GM18873 (cell line): ENCODE results near the gene RFX2.
"Not testable (repeated sequence)": the region's sequence is repeated elsewhere in the genome, so short reads cannot be mapped to it uniquely, and the experiment has no call there.

ENCODE experiments used
- ATAC-seq: cut with Tn5 transposase; IDR thresholded peaks from one replicate; pipeline ENCODE4 v1.9.1; 2021; ENCODE audit warnings: mild to moderate bottlenecking, moderate library complexity, moderate number of reproducible peaks; ENCODE audit not compliant: unreplicated experiment, low FRiP score

The RFX2 gene

GRCh38 chr19:6042776-6043726 lies 67.2 kb downstream of the RFX2 start:
- ATAC-seq: no peak

DNA sequence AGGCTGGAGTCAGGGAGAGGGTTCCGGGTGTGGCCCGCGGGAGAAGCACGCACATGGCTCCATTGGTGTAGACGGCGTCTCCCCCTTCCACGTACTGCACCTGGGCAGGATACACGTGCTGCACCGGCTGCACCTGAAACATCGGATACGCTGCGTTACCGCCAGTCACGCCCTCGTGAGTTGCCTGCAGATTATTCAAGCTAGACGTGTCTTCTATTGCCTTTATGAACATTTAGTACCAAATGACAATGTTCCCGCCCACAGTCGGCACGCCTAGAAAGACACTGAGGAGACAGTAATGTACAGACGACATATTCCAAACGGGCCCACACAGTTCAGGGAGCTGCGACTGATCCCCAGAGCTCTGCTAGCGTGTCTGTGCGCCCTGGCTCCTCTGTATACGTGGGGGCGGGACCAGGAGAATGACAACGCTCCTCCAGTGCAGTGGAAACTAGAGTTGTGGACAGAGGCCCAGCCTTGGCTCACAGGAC lies 68.3 kb downstream of the RFX2 start:
- ATAC-seq: no peak

GRCh38 chr19:6041071-6041470 lies 69.2 kb downstream of the RFX2 start:
- ATAC-seq: no peak

DNA sequence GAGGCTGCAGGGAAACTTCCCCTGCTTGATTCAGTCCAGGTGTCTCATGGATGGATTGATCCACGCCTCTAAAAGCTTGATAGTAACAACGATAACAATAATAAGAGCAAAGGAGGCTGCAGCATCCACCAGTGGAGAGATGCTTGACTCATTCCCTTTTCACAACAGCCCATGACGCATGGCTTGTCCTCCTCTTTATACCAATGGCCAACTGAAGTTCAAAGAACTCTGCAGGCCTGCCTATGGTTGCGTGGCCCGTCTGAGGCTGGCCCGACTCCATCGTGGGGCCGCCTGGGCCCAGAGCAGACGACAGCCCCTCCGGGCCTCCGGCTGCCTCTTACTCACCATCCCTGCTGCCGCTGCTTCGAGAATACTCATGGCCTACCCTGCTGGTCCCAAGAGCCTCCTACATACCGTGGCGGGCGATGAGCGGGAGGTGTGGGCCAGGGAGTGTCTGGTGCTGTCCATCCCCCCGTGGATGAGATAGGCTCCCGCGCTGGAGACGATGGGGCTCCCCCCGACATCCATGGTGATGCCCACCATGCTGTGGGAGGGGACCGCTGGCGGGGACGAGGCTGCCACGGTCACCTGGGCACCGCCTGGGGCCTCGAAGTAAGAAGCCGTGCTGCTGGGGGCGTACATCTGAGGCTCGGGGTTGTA lies 70.6 kb downstream of the RFX2 start:
- no peak for ATAC-seq

DNA sequence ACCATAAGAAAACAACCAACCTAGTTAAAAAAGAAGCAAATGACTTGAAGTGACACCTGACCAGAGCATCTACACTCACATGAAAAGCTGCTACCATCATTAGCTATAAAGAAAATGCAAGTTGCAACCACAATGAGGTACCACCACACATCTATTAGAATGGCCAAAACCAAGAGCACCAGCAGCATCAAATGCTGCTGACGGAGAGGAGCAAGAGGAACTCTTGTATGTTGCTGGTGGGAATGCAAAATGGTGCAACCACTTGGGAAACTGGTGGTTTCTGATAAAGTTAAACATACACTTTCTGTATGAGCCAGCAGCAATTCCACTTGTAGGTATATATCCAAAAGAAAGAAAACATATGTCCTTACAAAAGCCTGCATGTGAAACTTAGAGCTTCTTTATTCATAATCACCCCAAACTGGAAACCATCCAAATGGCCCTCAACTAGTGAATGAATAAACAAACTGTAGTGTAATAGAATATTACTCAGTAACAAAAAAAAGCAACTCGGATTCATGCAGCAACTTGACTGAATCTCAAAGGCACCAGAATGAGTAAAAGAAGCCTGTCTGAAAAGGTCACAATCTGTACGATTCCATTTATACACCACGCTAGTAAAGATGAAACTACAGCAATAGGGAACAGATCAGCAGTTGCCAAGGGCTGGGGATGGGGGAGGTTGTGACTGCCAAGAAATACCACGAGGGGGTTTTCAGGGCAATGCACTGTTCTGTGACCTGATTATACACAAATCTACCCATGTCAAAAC lies 71.5 kb downstream of the RFX2 start:
- no peak for ATAC-seq

DNA sequence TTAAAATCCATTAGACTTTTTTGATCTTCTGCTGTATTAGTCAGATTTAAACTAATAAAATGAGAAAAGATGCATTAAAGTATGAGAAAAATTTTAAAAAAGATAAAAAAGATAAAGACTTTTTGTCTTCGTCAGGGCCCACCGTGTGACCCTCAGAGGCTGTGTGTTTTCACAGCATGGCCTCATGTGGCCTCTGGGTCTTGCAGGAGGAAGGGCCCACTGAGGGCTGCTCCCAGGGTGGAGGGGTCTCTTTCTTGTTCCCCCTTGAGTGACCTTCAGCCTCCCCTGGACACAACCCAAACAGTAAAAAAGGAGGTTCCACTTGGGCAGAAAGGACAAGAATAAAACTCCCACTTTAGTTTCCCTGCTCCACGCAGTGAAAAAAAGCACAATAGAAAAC lies 75.3 kb downstream of the RFX2 start:
- no peak for ATAC-seq

- ATAC-seq: no peak
Measured at GRCh38 chr19:6034512-6034911, 75.8 kb downstream of the RFX2 start.

- ATAC-seq: no peak
Measured at GRCh38 chr19:6033744-6034264, 76.5 kb downstream of the RFX2 start.

DNA sequence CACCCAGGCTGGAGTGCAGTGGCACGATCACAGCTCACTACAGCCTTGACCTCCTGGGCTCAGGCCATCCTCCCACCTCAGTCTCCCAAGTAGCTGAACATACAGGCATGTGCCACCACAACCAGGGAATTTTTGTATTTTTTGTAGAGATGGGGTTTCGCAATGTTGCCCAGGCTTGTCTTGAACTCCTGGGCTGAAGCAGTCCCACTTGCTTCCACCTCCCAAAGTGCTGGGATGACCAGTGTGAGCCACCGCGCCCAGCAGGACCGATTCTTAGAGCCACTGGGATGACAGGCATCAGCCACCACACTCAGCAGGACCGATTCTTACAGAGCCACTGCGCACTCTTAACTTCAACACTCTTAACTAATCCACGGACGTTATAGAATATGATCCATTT lies 77.5 kb downstream of the RFX2 start:
- no peak for ATAC-seq

GRCh38 chr19:6032381-6032780 lies 77.9 kb downstream of the RFX2 start:
- no peak for ATAC-seq

- ATAC-seq: no peak
Measured at GRCh38 chr19:6030214-6030507, 80.1 kb downstream of the RFX2 start.

DNA sequence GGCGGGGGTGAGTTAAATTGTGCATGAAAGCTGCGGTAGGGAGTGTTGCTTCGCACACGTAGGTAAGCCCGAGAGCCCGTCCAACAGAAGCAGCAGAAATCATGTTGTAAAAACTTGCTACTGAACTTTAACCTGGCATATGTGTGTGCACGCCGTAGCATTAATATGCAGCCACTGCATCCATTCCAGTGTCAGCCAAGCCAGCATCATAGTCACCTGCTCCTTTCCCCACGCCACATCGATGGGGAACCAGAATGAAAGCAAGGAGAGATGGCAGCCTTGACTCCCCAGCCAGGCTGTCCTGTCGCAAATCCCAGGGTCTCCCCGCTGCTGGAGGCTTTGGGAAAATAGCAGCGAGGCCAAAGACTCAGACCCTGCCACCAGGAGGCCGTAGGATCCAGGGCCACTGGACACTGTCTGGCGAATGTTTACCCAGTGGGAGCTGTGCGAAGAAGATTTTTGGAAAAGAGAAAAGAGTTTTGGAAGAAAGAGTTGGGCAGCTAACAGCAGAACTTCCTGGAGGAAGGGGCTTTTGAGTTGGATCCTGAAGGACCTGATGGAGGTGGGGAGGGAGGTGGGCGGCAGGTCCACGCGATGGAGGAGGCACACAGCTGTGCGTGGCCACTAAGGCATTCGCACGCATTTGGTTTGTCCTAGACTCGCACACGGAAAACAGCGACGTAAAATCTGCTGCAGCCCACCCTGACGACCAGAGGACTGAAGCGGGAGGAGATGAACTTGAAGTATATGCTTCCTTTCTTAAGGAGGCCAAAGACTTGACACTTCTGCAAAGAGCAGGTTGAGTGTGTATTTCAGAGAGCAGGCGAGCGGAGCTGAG lies 83.7 kb downstream of the RFX2 start:
- no peak for ATAC-seq

GRCh38 chr19:6024756-6025155 lies 85.5 kb downstream of the RFX2 start:
- ATAC-seq: not testable (repeated sequence)

GRCh38 chr19:6023936-6024335 lies 86.4 kb downstream of the RFX2 start:
- no peak for ATAC-seq

- no peak for ATAC-seq
Measured at GRCh38 chr19:6023085-6023682, 87.1 kb downstream of the RFX2 start.

DNA sequence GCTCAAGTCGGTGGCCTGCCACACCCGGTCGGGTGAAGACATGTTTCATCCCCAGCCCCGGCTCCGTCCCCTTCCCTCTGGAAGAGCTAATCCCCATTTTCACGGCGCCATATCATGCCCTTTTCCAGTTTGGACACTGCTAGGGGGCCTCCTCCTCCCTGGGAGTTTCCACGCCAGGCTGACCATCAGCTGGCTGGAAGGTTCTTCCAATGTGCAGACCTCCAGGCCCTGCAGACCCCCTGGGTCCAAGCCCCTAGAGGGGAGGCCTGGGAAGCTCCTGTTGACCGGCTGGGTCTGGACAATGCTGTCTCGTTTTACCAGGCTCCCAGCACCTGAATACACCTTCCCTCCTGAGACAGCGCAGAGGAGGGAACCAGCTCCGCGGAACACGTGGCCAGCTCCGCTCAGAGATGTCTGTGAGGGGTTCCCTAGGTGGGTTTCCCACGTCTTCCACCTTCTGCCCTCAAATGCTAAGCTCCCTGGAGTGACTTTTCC lies 87.7 kb downstream of the RFX2 start:
- ATAC-seq: no peak

- ATAC-seq: no peak
Measured at GRCh38 chr19:6021878-6022569, 88.3 kb downstream of the RFX2 start.

DNA sequence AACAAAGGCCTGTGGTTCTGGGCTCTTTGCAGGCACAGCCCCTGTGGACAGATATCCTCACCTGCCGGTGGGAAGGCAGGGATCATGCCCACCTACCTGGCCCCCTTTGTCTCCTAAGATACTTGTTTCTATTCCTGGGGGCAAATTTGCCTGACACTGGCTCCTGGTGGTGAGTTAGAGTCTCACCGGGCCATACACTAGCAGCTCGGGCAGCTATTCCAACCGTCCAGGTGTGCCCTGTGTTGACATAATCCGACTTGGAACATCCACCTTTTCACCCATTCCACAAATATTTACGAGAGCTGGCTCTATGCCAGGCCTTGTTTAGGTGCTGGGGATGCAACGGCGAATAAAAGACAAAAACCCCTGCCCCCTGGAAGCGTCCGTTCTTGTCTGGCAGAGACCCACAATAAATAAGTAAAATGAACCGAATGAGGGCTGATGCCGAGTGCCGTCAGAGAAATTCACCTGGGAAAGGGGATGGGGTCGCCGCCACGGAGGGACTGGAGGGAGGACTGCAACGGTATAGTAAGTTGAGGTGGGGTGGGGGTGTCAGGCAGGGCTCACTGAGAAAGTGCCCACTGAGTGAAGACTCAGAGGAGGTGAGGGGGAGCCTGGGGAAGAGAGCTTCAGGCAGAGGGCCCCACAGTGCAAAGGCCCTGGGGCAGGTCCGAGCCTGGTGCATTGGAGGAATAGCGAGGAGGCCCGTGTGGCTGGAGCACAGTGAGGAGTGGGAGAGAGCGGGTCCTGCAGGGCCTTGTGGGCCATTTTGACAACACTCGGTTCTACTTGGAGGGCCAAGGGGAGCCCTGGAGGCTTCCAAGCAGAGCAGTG lies 89.1 kb downstream of the RFX2 start:
- no peak for ATAC-seq
